ENCODE measurements around the gene AMIGO3.

- TF ChIP-seq POLR2AphosphoS5 (IDR thresholded peaks at IDR 0.05; ENCODE audit: low read depth) (no peak), EZH2 (IDR thresholded peaks at IDR 0.05; ENCODE audit: low read depth, unreplicated experiment) (no peak), EZH2phosphoT487 (IDR thresholded peaks at IDR 0.05; ENCODE audit: unreplicated experiment) (no peak), CREB1 (CRISPR knock-in tag; IDR thresholded peaks at IDR 0.05; ENCODE audit: low read depth) (no peak), JUNB (IDR thresholded peaks at IDR 0.05; ENCODE audit: unreplicated experiment) (no peak), STAT1 (IDR thresholded peaks at IDR 0.05; ENCODE audit: unreplicated experiment) (no peak), NANOG (IDR thresholded peaks at IDR 0.05; ENCODE audit: borderline replicate concordance) (no peak), ZNF331 (CRISPR knock-in tag; IDR thresholded peaks at IDR 0.05; ENCODE audit: low read depth) (no peak), ZNF114 (CRISPR knock-in tag; IDR thresholded peaks at IDR 0.05) (no peak)
- TF ChIP-seq, protein P1, sequence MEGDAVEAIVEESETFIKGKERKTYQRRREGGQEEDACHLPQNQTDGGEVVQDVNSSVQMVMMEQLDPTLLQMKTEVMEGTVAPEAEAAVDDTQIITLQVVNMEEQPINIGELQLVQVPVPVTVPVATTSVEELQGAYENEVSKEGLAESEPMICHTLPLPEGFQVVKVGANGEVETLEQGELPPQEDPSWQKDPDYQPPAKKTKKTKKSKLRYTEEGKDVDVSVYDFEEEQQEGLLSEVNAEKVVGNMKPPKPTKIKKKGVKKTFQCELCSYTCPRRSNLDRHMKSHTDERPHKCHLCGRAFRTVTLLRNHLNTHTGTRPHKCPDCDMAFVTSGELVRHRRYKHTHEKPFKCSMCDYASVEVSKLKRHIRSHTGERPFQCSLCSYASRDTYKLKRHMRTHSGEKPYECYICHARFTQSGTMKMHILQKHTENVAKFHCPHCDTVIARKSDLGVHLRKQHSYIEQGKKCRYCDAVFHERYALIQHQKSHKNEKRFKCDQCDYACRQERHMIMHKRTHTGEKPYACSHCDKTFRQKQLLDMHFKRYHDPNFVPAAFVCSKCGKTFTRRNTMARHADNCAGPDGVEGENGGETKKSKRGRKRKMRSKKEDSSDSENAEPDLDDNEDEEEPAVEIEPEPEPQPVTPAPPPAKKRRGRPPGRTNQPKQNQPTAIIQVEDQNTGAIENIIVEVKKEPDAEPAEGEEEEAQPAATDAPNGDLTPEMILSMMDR (conservative IDR thresholded peaks at IDR 0.05; ENCODE audit: low read depth in 2 of 2): no peak
- TF ChIP-seq, protein P2, sequence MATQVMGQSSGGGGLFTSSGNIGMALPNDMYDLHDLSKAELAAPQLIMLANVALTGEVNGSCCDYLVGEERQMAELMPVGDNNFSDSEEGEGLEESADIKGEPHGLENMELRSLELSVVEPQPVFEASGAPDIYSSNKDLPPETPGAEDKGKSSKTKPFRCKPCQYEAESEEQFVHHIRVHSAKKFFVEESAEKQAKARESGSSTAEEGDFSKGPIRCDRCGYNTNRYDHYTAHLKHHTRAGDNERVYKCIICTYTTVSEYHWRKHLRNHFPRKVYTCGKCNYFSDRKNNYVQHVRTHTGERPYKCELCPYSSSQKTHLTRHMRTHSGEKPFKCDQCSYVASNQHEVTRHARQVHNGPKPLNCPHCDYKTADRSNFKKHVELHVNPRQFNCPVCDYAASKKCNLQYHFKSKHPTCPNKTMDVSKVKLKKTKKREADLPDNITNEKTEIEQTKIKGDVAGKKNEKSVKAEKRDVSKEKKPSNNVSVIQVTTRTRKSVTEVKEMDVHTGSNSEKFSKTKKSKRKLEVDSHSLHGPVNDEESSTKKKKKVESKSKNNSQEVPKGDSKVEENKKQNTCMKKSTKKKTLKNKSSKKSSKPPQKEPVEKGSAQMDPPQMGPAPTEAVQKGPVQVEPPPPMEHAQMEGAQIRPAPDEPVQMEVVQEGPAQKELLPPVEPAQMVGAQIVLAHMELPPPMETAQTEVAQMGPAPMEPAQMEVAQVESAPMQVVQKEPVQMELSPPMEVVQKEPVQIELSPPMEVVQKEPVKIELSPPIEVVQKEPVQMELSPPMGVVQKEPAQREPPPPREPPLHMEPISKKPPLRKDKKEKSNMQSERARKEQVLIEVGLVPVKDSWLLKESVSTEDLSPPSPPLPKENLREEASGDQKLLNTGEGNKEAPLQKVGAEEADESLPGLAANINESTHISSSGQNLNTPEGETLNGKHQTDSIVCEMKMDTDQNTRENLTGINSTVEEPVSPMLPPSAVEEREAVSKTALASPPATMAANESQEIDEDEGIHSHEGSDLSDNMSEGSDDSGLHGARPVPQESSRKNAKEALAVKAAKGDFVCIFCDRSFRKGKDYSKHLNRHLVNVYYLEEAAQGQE (IDR thresholded peaks at IDR 0.05; ENCODE audit: unreplicated experiment): no peak
- TF ChIP-seq, protein P3, sequence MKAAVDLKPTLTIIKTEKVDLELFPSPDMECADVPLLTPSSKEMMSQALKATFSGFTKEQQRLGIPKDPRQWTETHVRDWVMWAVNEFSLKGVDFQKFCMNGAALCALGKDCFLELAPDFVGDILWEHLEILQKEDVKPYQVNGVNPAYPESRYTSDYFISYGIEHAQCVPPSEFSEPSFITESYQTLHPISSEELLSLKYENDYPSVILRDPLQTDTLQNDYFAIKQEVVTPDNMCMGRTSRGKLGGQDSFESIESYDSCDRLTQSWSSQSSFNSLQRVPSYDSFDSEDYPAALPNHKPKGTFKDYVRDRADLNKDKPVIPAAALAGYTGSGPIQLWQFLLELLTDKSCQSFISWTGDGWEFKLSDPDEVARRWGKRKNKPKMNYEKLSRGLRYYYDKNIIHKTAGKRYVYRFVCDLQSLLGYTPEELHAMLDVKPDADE (IDR thresholded peaks at IDR 0.05): no peak
- TF ChIP-seq, protein P4, sequence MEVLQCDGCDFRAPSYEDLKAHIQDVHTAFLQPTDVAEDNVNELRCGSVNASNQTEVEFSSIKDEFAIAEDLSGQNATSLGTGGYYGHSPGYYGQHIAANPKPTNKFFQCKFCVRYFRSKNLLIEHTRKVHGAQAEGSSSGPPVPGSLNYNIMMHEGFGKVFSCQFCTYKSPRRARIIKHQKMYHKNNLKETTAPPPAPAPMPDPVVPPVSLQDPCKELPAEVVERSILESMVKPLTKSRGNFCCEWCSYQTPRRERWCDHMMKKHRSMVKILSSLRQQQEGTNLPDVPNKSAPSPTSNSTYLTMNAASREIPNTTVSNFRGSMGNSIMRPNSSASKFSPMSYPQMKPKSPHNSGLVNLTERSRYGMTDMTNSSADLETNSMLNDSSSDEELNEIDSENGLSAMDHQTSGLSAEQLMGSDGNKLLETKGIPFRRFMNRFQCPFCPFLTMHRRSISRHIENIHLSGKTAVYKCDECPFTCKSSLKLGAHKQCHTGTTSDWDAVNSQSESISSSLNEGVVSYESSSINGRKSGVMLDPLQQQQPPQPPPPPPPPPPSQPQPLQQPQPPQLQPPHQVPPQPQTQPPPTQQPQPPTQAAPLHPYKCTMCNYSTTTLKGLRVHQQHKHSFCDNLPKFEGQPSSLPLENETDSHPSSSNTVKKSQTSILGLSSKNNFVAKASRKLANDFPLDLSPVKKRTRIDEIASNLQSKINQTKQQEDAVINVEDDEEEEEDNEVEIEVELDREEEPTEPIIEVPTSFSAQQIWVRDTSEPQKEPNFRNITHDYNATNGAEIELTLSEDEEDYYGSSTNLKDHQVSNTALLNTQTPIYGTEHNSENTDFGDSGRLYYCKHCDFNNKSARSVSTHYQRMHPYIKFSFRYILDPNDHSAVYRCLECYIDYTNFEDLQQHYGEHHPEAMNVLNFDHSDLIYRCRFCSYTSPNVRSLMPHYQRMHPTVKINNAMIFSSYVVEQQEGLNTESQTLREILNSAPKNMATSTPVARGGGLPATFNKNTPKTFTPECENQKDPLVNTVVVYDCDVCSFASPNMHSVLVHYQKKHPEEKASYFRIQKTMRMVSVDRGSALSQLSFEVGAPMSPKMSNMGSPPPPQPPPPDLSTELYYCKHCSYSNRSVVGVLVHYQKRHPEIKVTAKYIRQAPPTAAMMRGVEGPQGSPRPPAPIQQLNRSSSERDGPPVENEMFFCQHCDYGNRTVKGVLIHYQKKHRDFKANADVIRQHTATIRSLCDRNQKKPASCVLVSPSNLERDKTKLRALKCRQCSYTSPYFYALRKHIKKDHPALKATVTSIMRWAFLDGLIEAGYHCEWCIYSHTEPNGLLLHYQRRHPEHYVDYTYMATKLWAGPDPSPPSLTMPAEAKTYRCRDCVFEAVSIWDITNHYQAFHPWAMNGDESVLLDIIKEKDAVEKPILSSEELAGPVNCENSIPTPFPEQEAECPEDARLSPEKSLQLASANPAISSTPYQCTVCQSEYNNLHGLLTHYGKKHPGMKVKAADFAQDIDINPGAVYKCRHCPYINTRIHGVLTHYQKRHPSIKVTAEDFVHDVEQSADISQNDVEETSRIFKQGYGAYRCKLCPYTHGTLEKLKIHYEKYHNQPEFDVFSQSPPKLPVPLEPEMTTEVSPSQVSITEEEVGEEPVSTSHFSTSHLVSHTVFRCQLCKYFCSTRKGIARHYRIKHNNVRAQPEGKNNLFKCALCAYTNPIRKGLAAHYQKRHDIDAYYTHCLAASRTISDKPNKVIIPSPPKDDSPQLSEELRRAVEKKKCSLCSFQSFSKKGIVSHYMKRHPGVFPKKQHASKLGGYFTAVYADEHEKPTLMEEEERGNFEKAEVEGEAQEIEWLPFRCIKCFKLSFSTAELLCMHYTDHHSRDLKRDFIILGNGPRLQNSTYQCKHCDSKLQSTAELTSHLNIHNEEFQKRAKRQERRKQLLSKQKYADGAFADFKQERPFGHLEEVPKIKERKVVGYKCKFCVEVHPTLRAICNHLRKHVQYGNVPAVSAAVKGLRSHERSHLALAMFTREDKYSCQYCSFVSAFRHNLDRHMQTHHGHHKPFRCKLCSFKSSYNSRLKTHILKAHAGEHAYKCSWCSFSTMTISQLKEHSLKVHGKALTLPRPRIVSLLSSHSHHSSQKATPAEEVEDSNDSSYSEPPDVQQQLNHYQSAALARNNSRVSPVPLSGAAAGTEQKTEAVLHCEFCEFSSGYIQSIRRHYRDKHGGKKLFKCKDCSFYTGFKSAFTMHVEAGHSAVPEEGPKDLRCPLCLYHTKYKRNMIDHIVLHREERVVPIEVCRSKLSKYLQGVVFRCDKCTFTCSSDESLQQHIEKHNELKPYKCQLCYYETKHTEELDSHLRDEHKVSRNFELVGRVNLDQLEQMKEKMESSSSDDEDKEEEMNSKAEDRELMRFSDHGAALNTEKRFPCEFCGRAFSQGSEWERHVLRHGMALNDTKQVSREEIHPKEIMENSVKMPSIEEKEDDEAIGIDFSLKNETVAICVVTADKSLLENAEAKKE (CRISPR knock-in tag; IDR thresholded peaks at IDR 0.05): no peak
These were observed 9.6 kb downstream of the AMIGO3 start for GRCh38 chr3:49709852-49710251.
